ENCODE measurements around the gene ZNF474. TPM values are rescaled to one million over a fixed set of nuclear protein-coding genes. Genes with fewer than 3 reads are reported as not detected.

ZNF474 gene
- total and polyA plus RNA-seq, 2 of the 4 experiments (the other 2 are of a cell fraction), result 0.24 to 0.54 TPM

DNA sequence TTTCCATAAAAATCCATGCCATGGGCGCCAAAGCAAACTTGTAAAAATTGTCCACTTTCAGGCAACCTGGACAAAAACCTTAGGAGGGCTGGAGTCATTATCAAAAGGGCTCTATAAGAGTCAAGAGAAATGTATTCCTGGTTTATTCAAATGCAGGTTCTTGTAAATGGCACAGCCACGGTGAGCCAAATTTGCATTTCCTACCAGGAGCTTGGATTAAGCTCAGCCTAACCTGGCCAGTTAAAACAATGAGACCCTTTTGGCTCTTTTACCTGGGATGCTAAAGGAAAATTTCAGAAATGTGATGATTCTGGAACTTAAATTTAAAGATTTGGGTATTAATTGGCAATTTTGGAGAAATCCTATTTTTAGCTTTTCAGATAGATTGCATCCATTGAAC lies 8.9 kb upstream of the ZNF474 start:
- CTCF ChIA-PET, result interaction anchor here (0.5 to 1.7 kb wide), 2 partner anchors 10 to 1394 kb away, joined by 3 to 5 read pairs; no protein-coding TSS in a partner anchor
- Histone ChIP-seq H4K20me1 (ENCODE audit: insufficient read depth, low read length) (no peaks in the 10 kb centered on the region), H3K23ac (ENCODE audit: low read depth, low read length) (no peak overlapping the region), H3K27me3 (ENCODE audit: control insufficient read depth, insufficient read depth, low read length) (no peaks in the 10 kb centered on the region), H3K9me3 (ENCODE audit: control insufficient read depth, insufficient read depth, low read length) (no peaks in the 10 kb centered on the region), H2BK5ac (ENCODE audit: low read depth, low read length, poor library complexity, severe bottlenecking) (no peak overlapping the region), H3K4ac (ENCODE audit: low read depth, low read length) (no peak overlapping the region), H4K8ac (ENCODE audit: low read depth in 2 of 2, low read length in 2 of 2) (no peak overlapping the region), H3K18ac (ENCODE audit: low read depth, low read length) (no peak overlapping the region), H3K79me1 (ENCODE audit: low read depth in 1 of 2, low read length in 2 of 2) (no peaks in the 10 kb centered on the region), H4K91ac (ENCODE audit: insufficient read depth, low read depth, low read length) (no peak overlapping the region), H3K4me1 (ENCODE audit: control insufficient read depth, insufficient read depth, low read length) (peaks cover under 1% of the 10 kb centered on the region; the same call in 1 of the 2 replicates), H2BK15ac (ENCODE audit: low read depth, low read length) (no peak overlapping the region), H2BK20ac (ENCODE audit: low read depth, low read length) (no peak overlapping the region), H3K4me2 (ENCODE audit: low read depth, low read length) (no peak overlapping the region), H2AFZ (replicated peaks; ENCODE audit: low read length, poor library complexity) (no peak overlapping the region), H4K5ac (ENCODE audit: low read depth, low read length) (no peak overlapping the region), H3K36me3 (ENCODE audit: control insufficient read depth, insufficient read depth, low read length) (no peaks in the 10 kb centered on the region), H2AK9ac (replicated peaks; ENCODE audit: low read depth, low read length, poor library complexity) (no peak overlapping the region), H3K9ac (ENCODE audit: low read depth, low read length) (no peak overlapping the region), H3K9me1 (ENCODE audit: insufficient read depth, low read length) (0 out of 2 replicates have a peak, but pooled peaks cover under 1% of the 10 kb centered on the region), H3K4me3 (ENCODE audit: insufficient read depth, low read depth, low read length) (no peak overlapping the region), H2BK120ac (ENCODE audit: low read depth, low read length) (no peak overlapping the region), H3K14ac (replicated peaks; ENCODE audit: low read depth, low read length) (no peak overlapping the region), H2AK5ac (ENCODE audit: low read depth, low read length) (no peak overlapping the region), H3K27ac (ENCODE audit: insufficient read depth, low read length) (no peak overlapping the region), H3K56ac (ENCODE audit: extremely low read depth, insufficient read depth, low read length) (no peak overlapping the region)
- TF ChIP-seq MAZ (IDR thresholded peaks at IDR 0.05; ENCODE audit: borderline replicate concordance, low read depth, low read length), result no peak
- 67% methylated on average over 1 of the region's 2 CpGs; no CpG with 5 or more reads in 1 of the 2 experiments for WGBS, 2 experiments (ENCODE audit: extremely low coverage in 2 of 2, insufficient read length in 1 of 2)
- no peak for DNase-seq
- dilution Hi-C loops (cut with HindIII; ENCODE audit: low sequenced_read_pairs, unreplicated experiment) (no loop called here), intact Hi-C loops (cut with micrococcal nuclease) (no loop called here), in situ Hi-C loops (cut with MboI; ENCODE audit: low sequenced_read_pairs) (no loop called here)
- no peak for ATAC-seq (ENCODE audit: low read depth)
- POLR2A ChIA-PET (ENCODE audit: unreplicated experiment), result no interaction called here
- BruUV-seq (replicated peaks), result no TSS peak
